Chondrocyte (in vitro differentiated cells): ENCODE data around the gene RPIA. TPM values are rescaled to one million over a fixed set of nuclear protein-coding genes. Genes with fewer than 3 reads are reported as not detected.

Experiments used
- DNase-seq: peaks from one replicate; pipeline ENCODE4 v3.0.0; 2021; ENCODE audit warnings: mixed read lengths, low spot score
- H3K27ac Mint-ChIP-seq: one replicate; pipeline ENCODE4 v1.8.0; 2021; ENCODE audit warnings: mild to moderate bottlenecking, moderate library complexity, mixed read lengths; ENCODE audit not compliant: unreplicated experiment
- H3K27me3 Mint-ChIP-seq: 2 replicates; pipeline ENCODE4 v1.8.0; 2021; ENCODE audit warnings: low read depth, mixed read lengths
- H3K36me3 Mint-ChIP-seq: 2 replicates; pipeline ENCODE4 v1.8.0; 2021; ENCODE audit warnings: low read depth, mixed read lengths
- H3K4me1 Mint-ChIP-seq: 2 replicates; pipeline ENCODE4 v1.8.0; 2021; ENCODE audit warnings: low read depth, mild to moderate bottlenecking, mixed read lengths
- H3K4me3 Mint-ChIP-seq: one replicate; pipeline ENCODE4 v1.8.0; 2021; ENCODE audit warnings: mild to moderate bottlenecking, moderate library complexity, mixed read lengths; ENCODE audit not compliant: unreplicated experiment
- H3K9me3 Mint-ChIP-seq: 2 replicates; pipeline ENCODE4 v1.8.0; 2021; ENCODE audit warnings: low read depth, mixed read lengths
- total RNA-seq: library from RNA; stranded (reverse); gene quantifications from 3 replicates; pipeline ENCODE4 v1.2.1, GENCODE V29; 2021
- TF ChIP-seq, protein P1 (sequence below): fragments of 200-600 bp; sonication (generic); IDR thresholded peaks from 2 replicates; pipeline ENCODE4 v1.5.0; 2021; ENCODE audit warnings: antibody characterized with exemption, mild to moderate bottlenecking, moderate library complexity

The RPIA gene
- total RNA-seq, 1 donor from 2014 or later = 8.6 TPM

GRCh38 chr2:88692187-88692586, 714 bp downstream of the RPIA start:
- H3K4me1 Mint-ChIP-seq = peaks cover 38% of the 10 kb centered on the region
- H3K27me3 Mint-ChIP-seq = no peaks in the 10 kb centered on the region
- no peaks in the 10 kb centered on the region for H3K36me3 Mint-ChIP-seq
- DNase-seq = no peak
- TF ChIP-seq, protein P1, sequence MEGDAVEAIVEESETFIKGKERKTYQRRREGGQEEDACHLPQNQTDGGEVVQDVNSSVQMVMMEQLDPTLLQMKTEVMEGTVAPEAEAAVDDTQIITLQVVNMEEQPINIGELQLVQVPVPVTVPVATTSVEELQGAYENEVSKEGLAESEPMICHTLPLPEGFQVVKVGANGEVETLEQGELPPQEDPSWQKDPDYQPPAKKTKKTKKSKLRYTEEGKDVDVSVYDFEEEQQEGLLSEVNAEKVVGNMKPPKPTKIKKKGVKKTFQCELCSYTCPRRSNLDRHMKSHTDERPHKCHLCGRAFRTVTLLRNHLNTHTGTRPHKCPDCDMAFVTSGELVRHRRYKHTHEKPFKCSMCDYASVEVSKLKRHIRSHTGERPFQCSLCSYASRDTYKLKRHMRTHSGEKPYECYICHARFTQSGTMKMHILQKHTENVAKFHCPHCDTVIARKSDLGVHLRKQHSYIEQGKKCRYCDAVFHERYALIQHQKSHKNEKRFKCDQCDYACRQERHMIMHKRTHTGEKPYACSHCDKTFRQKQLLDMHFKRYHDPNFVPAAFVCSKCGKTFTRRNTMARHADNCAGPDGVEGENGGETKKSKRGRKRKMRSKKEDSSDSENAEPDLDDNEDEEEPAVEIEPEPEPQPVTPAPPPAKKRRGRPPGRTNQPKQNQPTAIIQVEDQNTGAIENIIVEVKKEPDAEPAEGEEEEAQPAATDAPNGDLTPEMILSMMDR = no peak
- H3K4me3 Mint-ChIP-seq = peak overlapping the region; percentile 86
- peaks cover 4% of the 10 kb centered on the region for H3K9me3 Mint-ChIP-seq
- H3K27ac Mint-ChIP-seq = peak overlapping the region; percentile 46

DNA sequence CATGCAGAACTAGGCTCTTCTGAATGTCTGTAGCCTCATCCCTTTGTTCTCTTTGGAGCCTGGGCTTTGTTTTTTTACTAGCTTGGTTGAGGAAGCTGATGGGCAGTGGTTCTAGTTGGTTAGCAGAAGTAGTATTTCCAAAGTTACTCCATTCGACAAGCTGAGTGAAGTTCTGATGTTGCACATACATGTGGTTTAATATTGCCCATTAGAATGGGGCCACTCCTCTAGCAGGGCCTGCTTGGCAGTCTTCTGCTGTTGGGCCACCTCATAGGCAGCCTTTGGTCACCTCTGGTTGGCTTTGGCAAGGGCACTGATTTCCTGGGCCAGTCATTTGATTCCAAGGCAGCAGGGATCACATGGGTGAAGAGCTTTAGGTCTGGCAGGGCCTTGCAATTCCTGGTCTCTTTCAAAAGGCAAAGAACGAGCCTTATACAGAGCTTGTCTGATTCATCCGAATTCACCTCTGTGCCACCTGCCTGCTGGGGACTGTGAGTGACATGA, 2.5 kb downstream of the RPIA start:
- DNase-seq = no peak
- peaks cover 38% of the 10 kb centered on the region for H3K4me1 Mint-ChIP-seq
- H3K4me3 Mint-ChIP-seq = no peak overlapping the region

GRCh38 chr2:88696611-88697010, 5.1 kb downstream of the RPIA start:
- DNase-seq = no peak
- Mint-ChIP-seq H3K4me3 (no peak overlapping the region), H3K27me3 (no peaks in the 10 kb centered on the region), H3K4me1 (peaks cover 23% of the 10 kb centered on the region), H3K9me3 (no peaks in the 10 kb centered on the region), H3K27ac (no peak overlapping the region), H3K36me3 (peaks cover 3% of the 10 kb centered on the region)
- TF ChIP-seq, protein P1 = no peak

More for the DNA sequence above, 2.5 kb downstream of the RPIA start:
- H3K27ac Mint-ChIP-seq = no peak overlapping the region
- no peaks in the 10 kb centered on the region for H3K36me3 Mint-ChIP-seq
- no peaks in the 10 kb centered on the region for H3K27me3 Mint-ChIP-seq
- TF ChIP-seq, protein P1 = no peak
- H3K9me3 Mint-ChIP-seq = no peaks in the 10 kb centered on the region

GRCh38 chr2:88697370-88698026, 6.0 kb downstream of the RPIA start:
- H3K36me3 Mint-ChIP-seq = peaks cover 8% of the 10 kb centered on the region
- H3K9me3 Mint-ChIP-seq = no peaks in the 10 kb centered on the region
- H3K27ac Mint-ChIP-seq = no peak overlapping the region
- TF ChIP-seq, protein P1 = no peak
- no peak for DNase-seq
- no peak overlapping the region for H3K4me3 Mint-ChIP-seq
- peaks cover 16% of the 10 kb centered on the region for H3K4me1 Mint-ChIP-seq
- no peaks in the 10 kb centered on the region for H3K27me3 Mint-ChIP-seq

DNA sequence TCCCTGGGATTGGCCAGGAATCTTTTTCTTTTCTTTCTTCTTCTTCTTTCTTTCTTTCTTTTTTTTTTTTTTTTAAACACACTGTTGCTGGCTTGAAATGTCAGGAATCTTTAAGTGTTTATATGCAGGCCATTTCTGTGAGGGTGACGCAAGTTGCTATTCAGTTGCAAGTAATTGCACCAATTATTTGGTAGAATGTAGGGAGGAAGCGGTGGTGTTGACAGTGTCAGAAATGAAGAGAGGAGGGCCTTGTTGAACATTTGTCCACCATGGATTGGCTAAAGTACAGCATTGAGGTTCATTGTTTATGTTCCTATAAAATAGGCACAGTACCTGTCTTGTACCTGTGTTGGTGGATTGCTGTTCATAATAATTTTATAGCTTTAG, 6.5 kb downstream of the RPIA start:
- no peak for DNase-seq
- H3K27ac Mint-ChIP-seq = no peak overlapping the region
- H3K36me3 Mint-ChIP-seq = peaks cover 13% of the 10 kb centered on the region
- H3K4me3 Mint-ChIP-seq = no peak overlapping the region
- H3K27me3 Mint-ChIP-seq = no peaks in the 10 kb centered on the region
- H3K9me3 Mint-ChIP-seq = no peaks in the 10 kb centered on the region
- H3K4me1 Mint-ChIP-seq = peaks cover 10% of the 10 kb centered on the region
- TF ChIP-seq, protein P1 = no peak
